Measurements from ENCODE around the gene XPR1. TPM values are rescaled to one million over a fixed set of nuclear protein-coding genes. Genes with fewer than 3 reads are reported as not detected.
A peak's percentile ranks its signal among the peaks of the same experiment; 100 is the strongest.

The XPR1 gene
- total RNA-seq, 1 donor from 2014 or later, result 18.6 TPM

- no peak overlapping the region for H3K4me3 ChIP-seq (ENCODE audit: low read depth, low read length)
Measured at GRCh38 chr1:180906511-180906910, 274.7 kb downstream of the XPR1 start.

DNA sequence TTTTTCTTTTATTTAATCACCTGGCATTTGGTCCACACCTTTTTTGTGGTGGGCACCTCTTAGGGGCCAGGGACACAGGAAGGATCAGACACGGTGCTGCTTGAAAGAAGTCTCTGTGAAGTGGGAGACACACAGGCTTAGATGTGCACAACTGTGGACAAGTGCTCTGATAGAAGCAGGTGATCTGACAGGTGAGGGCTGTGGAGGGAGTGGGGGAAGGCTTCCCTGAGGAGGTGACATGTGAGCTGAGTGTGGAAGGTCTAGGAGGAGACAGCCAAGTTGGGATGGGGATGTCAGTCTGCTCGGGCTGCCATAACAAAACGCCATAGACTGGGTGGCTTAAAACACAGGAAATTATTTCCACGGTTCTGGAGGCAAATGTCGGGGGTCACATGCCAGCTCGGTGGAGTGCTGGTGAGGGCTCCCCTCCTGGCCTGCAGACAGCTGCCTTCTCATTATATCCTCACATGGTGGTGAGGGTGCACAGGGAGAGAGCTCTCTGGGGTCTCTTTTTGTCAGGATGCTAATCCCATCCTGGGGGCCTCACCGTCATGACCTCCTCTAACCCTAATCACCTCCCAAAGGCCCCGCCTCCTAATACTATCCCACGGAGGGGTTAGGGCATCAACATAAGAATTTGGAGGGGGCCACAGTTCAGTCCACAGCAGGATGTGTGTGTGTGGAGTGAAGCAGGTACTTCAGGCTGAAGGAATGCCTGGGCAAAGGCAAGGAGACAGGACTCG, 275.7 kb downstream of the XPR1 start:
- TF ChIP-seq, protein P1, sequence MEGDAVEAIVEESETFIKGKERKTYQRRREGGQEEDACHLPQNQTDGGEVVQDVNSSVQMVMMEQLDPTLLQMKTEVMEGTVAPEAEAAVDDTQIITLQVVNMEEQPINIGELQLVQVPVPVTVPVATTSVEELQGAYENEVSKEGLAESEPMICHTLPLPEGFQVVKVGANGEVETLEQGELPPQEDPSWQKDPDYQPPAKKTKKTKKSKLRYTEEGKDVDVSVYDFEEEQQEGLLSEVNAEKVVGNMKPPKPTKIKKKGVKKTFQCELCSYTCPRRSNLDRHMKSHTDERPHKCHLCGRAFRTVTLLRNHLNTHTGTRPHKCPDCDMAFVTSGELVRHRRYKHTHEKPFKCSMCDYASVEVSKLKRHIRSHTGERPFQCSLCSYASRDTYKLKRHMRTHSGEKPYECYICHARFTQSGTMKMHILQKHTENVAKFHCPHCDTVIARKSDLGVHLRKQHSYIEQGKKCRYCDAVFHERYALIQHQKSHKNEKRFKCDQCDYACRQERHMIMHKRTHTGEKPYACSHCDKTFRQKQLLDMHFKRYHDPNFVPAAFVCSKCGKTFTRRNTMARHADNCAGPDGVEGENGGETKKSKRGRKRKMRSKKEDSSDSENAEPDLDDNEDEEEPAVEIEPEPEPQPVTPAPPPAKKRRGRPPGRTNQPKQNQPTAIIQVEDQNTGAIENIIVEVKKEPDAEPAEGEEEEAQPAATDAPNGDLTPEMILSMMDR (conservative IDR thresholded peaks at IDR 0.05; ENCODE audit: low read depth, low read length), result no peak
- H3K4me3 ChIP-seq (ENCODE audit: low read depth, low read length), result no peak overlapping the region
- no peak for DNase-seq (ENCODE audit: low read depth)

More at GRCh38 chr1:180906511-180906910, 274.7 kb downstream of the XPR1 start:
- no peak for DNase-seq (ENCODE audit: low read depth)
- TF ChIP-seq, protein P1 (conservative IDR thresholded peaks at IDR 0.05; ENCODE audit: low read depth, low read length), result no peak

DNA sequence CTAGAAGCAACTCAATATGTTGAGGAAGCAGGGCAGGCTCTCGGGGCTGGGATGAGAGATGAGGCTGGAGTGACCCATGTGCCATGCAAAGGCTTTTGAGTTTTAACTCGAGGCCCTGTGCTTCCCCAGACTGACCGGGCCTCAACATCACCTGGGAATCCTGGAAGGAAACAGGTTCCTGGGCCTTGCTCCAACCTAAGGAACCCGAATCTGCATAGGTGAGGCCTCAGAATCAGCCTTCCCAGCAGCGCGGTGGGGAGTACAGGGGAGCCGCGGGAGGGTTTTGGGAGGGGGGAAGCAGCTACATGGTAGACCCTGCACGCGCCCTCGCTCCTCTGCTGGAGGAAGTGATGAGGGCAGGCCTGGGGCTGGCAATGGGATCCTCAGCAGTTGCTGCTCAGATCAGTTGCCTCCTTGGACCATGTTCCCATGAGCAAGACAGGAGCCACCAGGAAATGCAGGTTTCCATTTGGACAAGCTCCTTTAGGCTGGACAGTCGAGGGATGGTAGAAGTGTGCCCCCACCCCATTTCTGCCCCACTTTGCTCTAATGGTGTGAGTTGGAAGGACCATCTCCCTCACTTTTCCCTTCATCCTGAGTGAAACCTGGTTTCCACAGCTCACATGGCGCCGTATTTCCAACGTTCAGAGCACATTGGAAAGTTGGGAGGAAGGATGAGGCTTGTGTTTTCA, 276.4 kb downstream of the XPR1 start:
- no peak for DNase-seq (ENCODE audit: low read depth)
- TF ChIP-seq, protein P1 (conservative IDR thresholded peaks at IDR 0.05; ENCODE audit: low read depth, low read length), result no peak
- no peak overlapping the region for H3K4me3 ChIP-seq (ENCODE audit: low read depth, low read length)

- TF ChIP-seq, protein P1 (conservative IDR thresholded peaks at IDR 0.05; ENCODE audit: low read depth, low read length), result no peak
- no peak overlapping the region for H3K4me3 ChIP-seq (ENCODE audit: low read depth, low read length)
- DNase-seq (ENCODE audit: low read depth), result no peak
Measured at GRCh38 chr1:180909005-180909414, 277.2 kb downstream of the XPR1 start.

GRCh38 chr1:180909462-180909976, 277.7 kb downstream of the XPR1 start:
- peak; percentile 26 for DNase-seq (ENCODE audit: low read depth)
- TF ChIP-seq, protein P1 (conservative IDR thresholded peaks at IDR 0.05; ENCODE audit: low read depth, low read length), result no peak
- H3K4me3 ChIP-seq (ENCODE audit: low read depth, low read length), result no peak overlapping the region

DNA sequence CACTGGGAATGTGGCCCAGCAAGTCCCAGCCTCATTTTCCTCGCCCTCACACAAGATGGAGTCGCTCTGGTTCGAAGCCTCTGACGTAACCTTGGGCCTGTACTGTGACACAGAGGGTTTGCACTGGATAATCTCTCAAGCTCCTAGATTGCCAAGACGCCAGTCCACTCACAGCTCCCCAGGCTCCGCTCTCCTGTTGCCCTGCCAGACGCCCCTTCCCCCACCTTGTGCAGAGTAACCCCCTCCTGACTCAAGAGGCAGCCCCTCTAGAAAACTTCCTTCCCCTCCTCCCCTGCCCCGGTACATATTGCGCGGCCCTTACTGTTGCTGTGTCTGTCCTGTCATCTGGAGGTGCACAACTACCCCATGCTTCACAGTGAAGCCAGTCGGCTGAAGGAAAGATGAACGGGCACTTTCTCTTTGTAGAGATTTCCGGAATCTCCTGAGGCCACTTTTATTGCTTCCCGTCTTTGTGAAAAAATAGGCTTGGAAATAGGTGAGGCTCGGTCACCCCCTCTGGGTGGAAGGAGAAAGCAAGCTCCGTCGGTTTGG, 279.9 kb downstream of the XPR1 start:
- H3K4me3 ChIP-seq (ENCODE audit: low read depth, low read length), result peak overlapping the region; percentile 72
- no peak for DNase-seq (ENCODE audit: low read depth)
- TF ChIP-seq, protein P1 (conservative IDR thresholded peaks at IDR 0.05; ENCODE audit: low read depth, low read length), result no peak
